Thyroid gland (tissue), 4 donors: ENCODE results near the gene THRB.

Experiments
- CTCF ChIP-seq, 6 experiments: fragments of 200-600 bp in 3 of 6; fragments of 450-650 bp in 3 of 6; sonication (generic) in 3 of 6; IDR thresholded peaks; one replicate each; pipeline ENCODE4 v1.5.1; 2016 to 2019; ENCODE audit warnings: antibody characterized with exemption in 6 of 6, mild to moderate bottlenecking in 2 of 6, inconsistent platforms in 1 of 6, moderate library complexity in 1 of 6
- POLR2A ChIP-seq, 2 donors: fragments of 450-650 bp; IDR thresholded peaks; one replicate each; pipeline ENCODE4 v1.6.1; 2017; ENCODE audit warnings: antibody characterized with exemption in 2 of 2, mild to moderate bottlenecking in 2 of 2, moderate library complexity in 1 of 2

DNA sequence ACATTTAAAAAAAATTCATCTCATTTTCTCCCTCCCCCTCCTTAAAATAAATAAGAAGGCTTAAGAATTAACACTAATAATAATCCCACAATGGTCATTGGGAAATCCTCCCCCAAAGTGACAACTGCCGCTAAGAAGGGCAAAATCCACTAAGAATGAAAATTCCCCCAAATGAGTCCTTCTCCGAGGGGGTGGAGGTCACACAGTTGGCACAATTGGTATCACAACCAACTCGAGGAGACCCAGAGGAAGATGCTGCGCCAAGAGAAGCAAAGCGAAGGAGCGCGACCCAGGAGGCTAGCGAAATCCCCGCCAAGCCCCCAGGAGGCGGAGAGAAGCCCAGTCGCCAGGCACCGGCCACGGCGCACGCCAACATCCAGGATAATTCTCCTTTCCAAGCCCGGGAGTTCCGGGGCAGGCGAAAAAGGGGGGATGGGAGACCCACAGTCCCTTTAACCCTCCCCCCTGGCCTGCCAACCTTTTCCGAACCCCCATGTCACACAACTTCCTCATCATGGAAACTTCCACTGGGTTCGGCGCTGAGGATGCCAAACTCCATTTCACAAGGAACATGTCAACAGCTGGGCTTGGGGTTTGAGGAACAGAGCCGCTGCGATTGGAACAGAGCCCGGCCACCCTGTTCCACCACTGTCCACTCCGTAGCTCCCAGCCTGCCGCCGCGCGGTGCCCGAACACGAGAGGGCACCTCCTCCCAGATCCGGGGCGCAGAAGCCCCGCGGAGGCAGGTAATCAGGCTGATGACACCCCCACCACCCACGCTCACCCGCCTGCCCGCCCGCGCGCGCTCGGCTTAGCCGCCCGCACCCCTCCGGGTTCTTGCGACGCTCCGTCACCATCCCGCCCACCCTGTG, 668 bp downstream of the THRB start:
- peak in 1 of 6 experiments; percentile 11 for TF ChIP-seq CTCF (IDR thresholded peaks at IDR 0.05)
- TF ChIP-seq POLR2A (IDR thresholded peaks at IDR 0.05), result no peak
